IPS-20b (cell line): ENCODE results near the gene FMNL2.

Experiments
- H3K27ac ChIP-seq: one replicate; pipeline ENCODE4 v1.5.1; 2013; ENCODE audit warnings: low read length
- H3K27me3 ChIP-seq: 2 replicates; pipeline ENCODE4 v1.6.1; 2013; ENCODE audit warnings: mild to moderate bottlenecking, low read length, inconsistent platforms; ENCODE audit not compliant: insufficient read depth
- H3K36me3 ChIP-seq: 2 replicates; pipeline ENCODE4 v1.6.1; 2013; ENCODE audit warnings: low read depth, mild to moderate bottlenecking, inconsistent platforms, low read length, moderate library complexity; ENCODE audit not compliant: insufficient read depth
- H3K4me1 ChIP-seq: 2 replicates; pipeline ENCODE4 v1.6.1; 2013; ENCODE audit warnings: mild to moderate bottlenecking, control low read depth, inconsistent platforms, low read length, moderate library complexity; ENCODE audit not compliant: insufficient read depth
- H3K4me3 ChIP-seq: 2 replicates; pipeline ENCODE4 v1.5.1; 2013; ENCODE audit warnings: mild to moderate bottlenecking, low read length, inconsistent platforms
- H3K9ac ChIP-seq: 2 replicates; pipeline ENCODE4 v1.6.1; 2013; ENCODE audit warnings: low read depth, mild to moderate bottlenecking, inconsistent platforms, low read length, moderate library complexity
- H3K9me3 ChIP-seq: 2 replicates; pipeline ENCODE4 v1.6.1; 2013; ENCODE audit warnings: mild to moderate bottlenecking, low read depth, low read length, inconsistent platforms; ENCODE audit not compliant: insufficient read depth

FMNL2 gene

DNA sequence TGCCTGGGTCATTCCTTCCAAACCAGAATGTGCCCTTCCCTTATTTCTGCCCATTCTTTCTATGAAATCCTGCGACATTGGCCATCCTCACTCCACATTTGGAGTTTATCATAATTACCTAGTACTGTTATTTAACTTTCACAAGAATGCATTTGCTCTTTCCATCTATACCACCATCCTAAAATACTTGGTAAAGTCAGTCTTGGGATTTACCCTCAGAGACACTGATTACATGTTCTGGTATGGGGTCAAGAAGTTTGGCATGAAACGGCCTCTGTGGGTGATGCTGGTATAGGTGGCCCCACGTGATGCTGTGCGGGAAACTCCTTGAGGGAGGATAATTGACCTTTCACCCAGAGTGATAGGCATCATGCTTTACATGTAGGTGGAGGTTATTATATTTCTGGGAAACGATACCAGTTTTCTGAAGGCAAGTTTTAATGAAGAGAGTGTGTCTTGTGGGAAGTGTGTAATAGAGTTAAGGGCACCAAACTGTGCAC lies 123.5 kb downstream of the FMNL2 start:
- no peaks in the 10 kb centered on the region for H3K36me3 ChIP-seq
- no peaks in the 10 kb centered on the region for H3K27me3 ChIP-seq
- H3K9me3 ChIP-seq: no peaks in the 10 kb centered on the region
- H3K27ac ChIP-seq: no peak overlapping the region
- H3K9ac ChIP-seq: no peak overlapping the region
- peaks cover 24% of the 10 kb centered on the region for H3K4me1 ChIP-seq
- no peak overlapping the region for H3K4me3 ChIP-seq

- Histone ChIP-seq H3K27me3 (no peaks in the 10 kb centered on the region), H3K9me3 (no peaks in the 10 kb centered on the region), H3K9ac (no peak overlapping the region), H3K27ac (no peak overlapping the region), H3K4me3 (no peak overlapping the region), H3K4me1 (peaks cover 18% of the 10 kb centered on the region), H3K36me3 (no peaks in the 10 kb centered on the region)
Observed at GRCh38 chr2:152459091-152459490, 124.1 kb downstream of the FMNL2 start.

DNA sequence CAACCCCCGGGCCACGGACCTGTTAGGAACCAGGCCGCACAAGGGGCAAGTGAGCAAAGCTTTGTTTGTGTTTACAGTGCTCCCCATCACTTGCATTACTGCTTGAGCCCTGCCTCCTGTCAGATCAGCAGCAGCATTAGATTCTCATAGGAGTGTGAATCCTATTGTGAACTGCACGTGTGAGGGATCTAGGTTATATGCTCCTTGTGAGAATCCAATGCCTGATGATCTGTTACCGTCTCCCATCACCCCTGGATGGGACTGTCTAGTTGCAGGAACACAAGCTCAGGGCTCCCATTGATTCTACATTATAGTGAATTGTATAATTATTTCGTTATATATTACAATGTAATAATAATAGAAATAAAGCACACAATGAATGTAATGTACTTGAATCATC lies 125.6 kb downstream of the FMNL2 start:
- Histone ChIP-seq H3K9me3 (no peaks in the 10 kb centered on the region), H3K36me3 (no peaks in the 10 kb centered on the region), H3K9ac (no peak overlapping the region), H3K27ac (no peak overlapping the region), H3K4me1 (peaks cover 15% of the 10 kb centered on the region; the same call in 1 of the 2 replicates), H3K27me3 (no peaks in the 10 kb centered on the region), H3K4me3 (no peak overlapping the region)

GRCh38 chr2:152462120-152462519 lies 127.1 kb downstream of the FMNL2 start:
- H3K4me3 ChIP-seq: no peak overlapping the region
- H3K9ac ChIP-seq: no peak overlapping the region
- no peak overlapping the region for H3K27ac ChIP-seq
- peaks cover 24% of the 10 kb centered on the region; the same call in 1 of the 2 replicates for H3K4me1 ChIP-seq
- no peaks in the 10 kb centered on the region for H3K9me3 ChIP-seq
- no peaks in the 10 kb centered on the region for H3K36me3 ChIP-seq
- H3K27me3 ChIP-seq: no peaks in the 10 kb centered on the region

DNA sequence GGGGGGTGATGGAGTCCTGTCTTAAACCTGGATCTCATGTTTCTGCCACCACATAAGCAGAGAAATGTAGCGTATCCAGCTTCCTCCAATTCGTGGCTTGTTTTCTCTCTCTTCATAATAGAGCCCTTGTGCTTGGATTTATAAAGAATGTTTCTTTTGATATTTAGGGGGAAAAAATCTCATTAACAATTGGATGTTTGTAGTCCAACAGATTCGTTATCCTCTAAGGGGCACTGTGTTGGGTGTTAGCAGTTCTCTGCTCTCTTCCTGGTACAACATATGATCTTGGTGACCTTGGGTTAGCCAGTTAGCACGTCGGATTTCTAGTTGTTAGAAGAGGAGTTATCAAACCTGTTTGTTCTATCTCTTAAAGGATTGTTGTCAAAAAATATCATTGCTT lies 127.8 kb downstream of the FMNL2 start:
- no peak overlapping the region for H3K9ac ChIP-seq
- no peaks in the 10 kb centered on the region for H3K9me3 ChIP-seq
- no peaks in the 10 kb centered on the region for H3K27me3 ChIP-seq
- peaks cover 29% of the 10 kb centered on the region; the same call in 1 of the 2 replicates for H3K4me1 ChIP-seq
- no peak overlapping the region for H3K4me3 ChIP-seq
- no peak overlapping the region for H3K27ac ChIP-seq
- H3K36me3 ChIP-seq: no peaks in the 10 kb centered on the region

GRCh38 chr2:152464851-152465470 lies 130.0 kb downstream of the FMNL2 start:
- Histone ChIP-seq H3K36me3 (no peaks in the 10 kb centered on the region), H3K4me3 (no peak overlapping the region), H3K27me3 (no peaks in the 10 kb centered on the region), H3K4me1 (peaks cover 42% of the 10 kb centered on the region), H3K9me3 (no peaks in the 10 kb centered on the region), H3K27ac (no peak overlapping the region), H3K9ac (no peak overlapping the region)

- H3K27me3 ChIP-seq: no peaks in the 10 kb centered on the region
- no peak overlapping the region for H3K9ac ChIP-seq
- no peak overlapping the region for H3K4me3 ChIP-seq
- H3K27ac ChIP-seq: no peak overlapping the region
- H3K36me3 ChIP-seq: no peaks in the 10 kb centered on the region
- H3K9me3 ChIP-seq: no peaks in the 10 kb centered on the region
- H3K4me1 ChIP-seq: peaks cover 47% of the 10 kb centered on the region
Observed at GRCh38 chr2:152465541-152465940, 130.6 kb downstream of the FMNL2 start.

DNA sequence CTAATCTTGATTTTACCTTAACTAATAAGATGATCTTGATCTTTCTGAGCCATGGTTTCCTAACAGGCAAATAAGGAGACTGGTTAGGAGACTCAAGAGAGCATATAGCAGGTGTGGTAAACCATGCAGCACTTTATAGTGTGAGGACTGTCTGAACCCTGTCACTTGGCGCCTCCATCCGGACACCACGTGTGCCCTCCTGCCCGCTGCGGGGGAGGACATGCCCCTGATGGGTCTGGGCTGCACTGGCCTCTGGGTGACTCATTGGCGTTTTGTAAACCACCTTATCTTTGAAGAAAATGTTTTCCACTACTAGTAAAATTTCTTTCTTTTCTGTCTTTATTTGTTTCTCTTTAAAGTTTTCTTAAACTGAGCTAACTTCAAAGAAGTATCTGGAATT lies 131.1 kb downstream of the FMNL2 start:
- Histone ChIP-seq H3K27me3 (no peaks in the 10 kb centered on the region), H3K4me1 (peaks cover 52% of the 10 kb centered on the region), H3K9ac (no peak overlapping the region), H3K36me3 (no peaks in the 10 kb centered on the region), H3K4me3 (no peak overlapping the region), H3K9me3 (no peaks in the 10 kb centered on the region), H3K27ac (no peak overlapping the region)

GRCh38 chr2:152466980-152467676 lies 132.2 kb downstream of the FMNL2 start:
- no peaks in the 10 kb centered on the region for H3K27me3 ChIP-seq
- H3K36me3 ChIP-seq: no peaks in the 10 kb centered on the region
- H3K9me3 ChIP-seq: no peaks in the 10 kb centered on the region
- H3K9ac ChIP-seq: no peak overlapping the region
- peaks cover 55% of the 10 kb centered on the region for H3K4me1 ChIP-seq
- no peak overlapping the region for H3K27ac ChIP-seq
- no peak overlapping the region for H3K4me3 ChIP-seq

GRCh38 chr2:152467677-152468410 lies 132.9 kb downstream of the FMNL2 start:
- Histone ChIP-seq H3K4me1 (peaks cover 60% of the 10 kb centered on the region), H3K27me3 (no peaks in the 10 kb centered on the region), H3K27ac (no peak overlapping the region), H3K36me3 (no peaks in the 10 kb centered on the region), H3K9me3 (no peaks in the 10 kb centered on the region), H3K9ac (no peak overlapping the region), H3K4me3 (no peak overlapping the region)

DNA sequence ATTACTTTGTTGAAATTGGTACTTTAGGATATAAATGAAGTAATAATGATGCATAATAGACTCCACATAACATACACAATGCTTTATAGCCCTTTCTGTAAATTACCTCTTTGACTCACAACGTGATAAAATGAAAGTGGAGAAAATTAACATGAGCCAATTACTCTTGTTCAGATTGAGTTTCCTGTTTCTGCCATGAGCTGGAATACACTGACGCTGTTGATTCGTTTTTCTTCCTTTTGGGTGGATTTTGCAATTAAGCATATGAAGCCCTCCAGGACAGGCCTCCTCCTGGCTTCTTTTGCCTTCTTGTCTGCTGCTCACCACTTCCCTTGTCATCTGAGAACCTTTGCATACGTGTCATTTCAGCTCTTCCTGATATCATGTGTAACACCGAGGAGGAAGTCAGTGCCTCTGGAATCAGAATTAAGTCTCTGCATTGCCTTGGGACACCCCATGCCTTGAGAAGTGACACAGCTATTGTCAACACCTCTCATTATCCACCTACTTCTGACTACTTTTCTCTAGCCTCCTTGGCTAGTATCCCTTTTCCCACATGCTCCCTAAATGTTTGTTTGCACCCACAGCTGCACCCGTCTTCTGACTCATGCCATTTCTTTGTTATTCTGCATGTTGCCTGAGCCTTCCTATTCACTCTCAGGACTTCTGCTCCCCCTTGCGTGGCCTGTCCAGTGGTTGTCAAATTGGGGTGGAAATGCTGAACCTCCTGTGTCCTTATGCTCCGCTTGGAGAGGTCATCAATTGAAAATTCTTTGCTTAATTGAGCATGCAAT lies 134.1 kb downstream of the FMNL2 start:
- H3K4me3 ChIP-seq: no peak overlapping the region
- no peak overlapping the region for H3K27ac ChIP-seq

More for the DNA sequence above, 134.1 kb downstream of the FMNL2 start:
- no peaks in the 10 kb centered on the region for H3K36me3 ChIP-seq
- H3K27me3 ChIP-seq: no peaks in the 10 kb centered on the region
- no peaks in the 10 kb centered on the region for H3K9me3 ChIP-seq
- peaks cover 60% of the 10 kb centered on the region for H3K4me1 ChIP-seq
- no peak overlapping the region for H3K9ac ChIP-seq
